HepG2 (cell line): ENCODE data around the gene BCAR3. TPM values are rescaled to one million over a fixed set of nuclear protein-coding genes. Genes with fewer than 3 reads are reported as not detected.

Source experiments
- AKAP8 ChIP-seq: sonication (generic); formaldehyde crosslinking; IDR thresholded peaks from 2 replicates; pipeline ENCODE4 v1.5.1; 2020; ENCODE audit warnings: mild to moderate bottlenecking, missing genetic modification reagents
- CC2D1A ChIP-seq: sonication (generic); formaldehyde crosslinking; IDR thresholded peaks from 2 replicates; pipeline ENCODE4 v1.8.1; 2023; ENCODE audit warnings: mild to moderate bottlenecking, missing genetic modification reagents
- DPF2 ChIP-seq: sonication (generic); formaldehyde crosslinking; IDR thresholded peaks from 2 replicates; pipeline ENCODE4 v1.4.0; 2020; ENCODE audit warnings: mild to moderate bottlenecking, low read depth, missing genetic modification reagents, borderline replicate concordance
- GFI1 ChIP-seq: sonication (generic); formaldehyde crosslinking; IDR thresholded peaks from 2 replicates; pipeline ENCODE4 v1.5.0; 2020; ENCODE audit warnings: missing genetic modification reagents, mild to moderate bottlenecking, borderline replicate concordance
- HNF1B ChIP-seq: sonication (generic); formaldehyde crosslinking; IDR thresholded peaks from 2 replicates; pipeline ENCODE4 v1.5.1; 2020; ENCODE audit warnings: mild to moderate bottlenecking, moderate library complexity, missing genetic modification reagents
- NCOA1 ChIP-seq: sonication (generic); formaldehyde crosslinking; IDR thresholded peaks from 2 replicates; pipeline ENCODE4 v1.9.0; 2021; ENCODE audit warnings: missing genetic modification reagents
- NFKB2 ChIP-seq: sonication (generic); formaldehyde crosslinking; IDR thresholded peaks from 2 replicates; pipeline ENCODE4 v1.4.0; 2020; ENCODE audit warnings: missing genetic modification reagents, borderline replicate concordance
- RERE ChIP-seq: IDR thresholded peaks from 2 replicates; pipeline ENCODE4 v1.6.1; 2016; ENCODE audit warnings: low read depth, missing genetic modification reagents, missing compliant biosample characterization
- RFX5 ChIP-seq: IDR thresholded peaks from 2 replicates; pipeline ENCODE4 v1.6.1; 2011; ENCODE audit warnings: low read depth, low read length, improper control_type of control experiment
- RFXAP ChIP-seq: sonication (generic); formaldehyde crosslinking; IDR thresholded peaks from 2 replicates; pipeline ENCODE4 v1.4.0; 2020; ENCODE audit warnings: missing genetic modification reagents, borderline replicate concordance
- RXRB ChIP-seq: IDR thresholded peaks from 2 replicates; pipeline ENCODE4 v1.6.1; 2016; ENCODE audit warnings: borderline replicate concordance, missing genetic modification reagents, missing compliant biosample characterization
- SMAD9 ChIP-seq: sonication (generic); formaldehyde crosslinking; IDR thresholded peaks from 2 replicates; pipeline ENCODE4 v1.5.1; 2020; ENCODE audit warnings: mild to moderate bottlenecking, missing genetic modification reagents
- SP5 ChIP-seq: IDR thresholded peaks from 2 replicates; pipeline ENCODE4 v1.6.1; 2016; ENCODE audit warnings: low read depth, borderline replicate concordance
- TBX3 ChIP-seq: fragments of 450-650 bp; IDR thresholded peaks from 2 replicates; pipeline ENCODE4 v1.6.1; 2017; ENCODE audit warnings: antibody characterized with exemption, mild to moderate bottlenecking, inconsistent platforms, borderline replicate concordance
- YEATS4 ChIP-seq: sonication (generic); formaldehyde crosslinking; IDR thresholded peaks from 2 replicates; pipeline ENCODE4 v1.4.0; 2020; ENCODE audit warnings: missing genetic modification reagents, borderline replicate concordance
- ZNF296 ChIP-seq: sonication (generic); formaldehyde crosslinking; conservative IDR thresholded peaks from 2 replicates; pipeline ENCODE4 v1.5.0; 2020; ENCODE audit warnings: mild to moderate bottlenecking, missing genetic modification reagents
- ZNF337 ChIP-seq: sonication (generic); formaldehyde crosslinking; IDR thresholded peaks from 2 replicates; pipeline ENCODE4 v1.5.1; 2020; ENCODE audit warnings: missing genetic modification reagents, low read depth, mild to moderate bottlenecking, borderline replicate concordance
- ZNF569 ChIP-seq: sonication (generic); formaldehyde crosslinking; IDR thresholded peaks from 2 replicates; pipeline ENCODE4 v1.5.0; 2020; ENCODE audit warnings: mild to moderate bottlenecking, missing genetic modification reagents, moderate library complexity, borderline replicate concordance
- ZNF703 ChIP-seq: sonication (generic); formaldehyde crosslinking; IDR thresholded peaks from 2 replicates; pipeline ENCODE4 v1.5.1; 2020; ENCODE audit warnings: missing genetic modification reagents, mild to moderate bottlenecking, moderate library complexity, borderline replicate concordance
- ZNF724P ChIP-seq: sonication (generic); formaldehyde crosslinking; IDR thresholded peaks from 2 replicates; pipeline ENCODE4 v1.8.0; 2022; ENCODE audit warnings: missing genetic modification reagents, borderline replicate concordance
- ZNF777 ChIP-seq: sonication (generic); formaldehyde crosslinking; IDR thresholded peaks from 2 replicates; pipeline ENCODE4 v1.4.0; 2020; ENCODE audit warnings: missing genetic modification reagents
- ZNF788 ChIP-seq: sonication (generic); formaldehyde crosslinking; IDR thresholded peaks from 2 replicates; pipeline ENCODE4 v1.5.0; 2020; ENCODE audit warnings: mild to moderate bottlenecking, missing genetic modification reagents, borderline replicate concordance
- ZNF792 ChIP-seq: IDR thresholded peaks from 2 replicates; pipeline ENCODE4 v1.6.1; 2016
- polyA plus RNA-seq, 8 experiments: library from polyadenylated mRNA; depleted of rRNA in 3 of 8; stranded (reverse) in 7 of 8; unstranded in 1 of 8; fragments of >200 nt; fragmentation: Illumina TruSeq in 4 of 8; extraction: Trizol in 4 of 8; gene quantifications; 2 replicates each; pipeline versions ENCODE4 v1.2.1 to v1.2.3, GENCODE V29; 2011 to 2016; ENCODE audit warnings: low read depth in 4 of 8, missing spikeins in 1 of 8, mixed read lengths in 1 of 8; ENCODE audit not compliant: insufficient read depth in 1 of 8
- total RNA-seq, 5 experiments: library from RNA; depleted of rRNA; stranded (reverse); fragments of >200 nt; fragmentation: Illumina TruSeq; extraction: Trizol; gene quantifications; 2 replicates each; pipeline ENCODE4 v1.2.3, GENCODE V29; 2016; ENCODE audit warnings: low read depth in 1 of 5

BCAR3 gene
- total and polyA plus RNA-seq, 2 of the 13 experiments (the other 11 are each of a cell fraction or from before 2014, with no cell fraction given), result 3.6 to 4.8 TPM

DNA sequence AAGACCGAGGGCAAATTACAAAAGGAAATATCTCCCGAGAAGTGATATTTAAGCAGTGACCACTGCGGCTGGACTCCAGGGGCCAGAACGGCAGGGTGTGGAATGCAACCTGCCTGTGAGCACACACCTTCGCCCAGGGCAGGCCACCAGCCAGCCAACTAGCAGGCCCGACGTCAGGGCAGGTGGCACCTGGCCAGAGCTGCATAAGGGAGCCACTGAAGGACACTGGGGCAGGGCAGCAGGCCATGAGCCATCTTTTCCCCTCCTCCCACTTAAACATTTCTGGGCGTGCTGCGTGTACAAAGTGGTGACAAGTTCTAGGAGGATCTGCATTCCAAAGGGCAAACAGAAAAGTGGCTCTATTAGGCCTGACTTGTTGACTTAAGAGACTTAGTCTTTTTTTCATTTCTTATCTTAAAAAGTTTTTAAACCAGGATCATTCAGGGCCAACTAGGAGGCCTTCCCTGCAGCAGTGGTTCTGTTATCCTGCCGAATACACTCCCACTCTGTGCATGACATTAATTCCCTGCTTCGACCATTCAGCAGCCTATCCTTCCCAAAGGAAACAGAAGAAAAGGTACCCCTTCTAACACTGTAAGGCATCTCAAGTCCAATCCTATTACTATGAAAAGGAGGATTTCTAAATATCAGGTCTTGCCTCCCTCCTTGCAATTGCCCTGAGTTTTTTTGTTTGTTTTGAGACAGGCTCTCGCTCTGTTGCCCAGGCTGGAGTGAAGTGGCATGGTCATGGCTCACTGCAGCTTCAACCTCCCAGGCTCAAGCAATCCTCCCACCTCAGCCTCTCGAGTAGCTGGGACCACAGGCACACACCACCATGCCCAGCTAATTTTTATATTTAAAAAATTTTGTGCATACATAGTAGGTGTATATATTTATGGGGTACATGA is 96.3 kb downstream of the BCAR3 start (continued):
- peak; percentile 69; the same call in 1 of the 2 replicates for TF ChIP-seq RERE (CRISPR knock-in tag)
- TF ChIP-seq DPF2 (CRISPR knock-in tag), result 0 out of 2 replicates have a peak, but pooled peaks have one; percentile 53
- TF ChIP-seq ZNF788, result no peak
- no peak for TF ChIP-seq SMAD9 (CRISPR knock-in tag)
- TF ChIP-seq TBX3, result no peak
- TF ChIP-seq NCOA1 (CRISPR knock-in tag), result no peak
- TF ChIP-seq CC2D1A, result no peak
- no peak for TF ChIP-seq RFX5
- peak; percentile 35; the same call in 1 of the 2 replicates for TF ChIP-seq AKAP8 (CRISPR knock-in tag)
- peak; percentile 73; the same call in 1 of the 2 replicates for TF ChIP-seq SP5
- no peak; the same call in 1 of the 2 replicates for TF ChIP-seq ZNF703 (CRISPR knock-in tag)
- TF ChIP-seq ZNF724P (CRISPR knock-in tag), result no peak
- no peak for TF ChIP-seq ZNF569 (CRISPR knock-in tag)
- TF ChIP-seq RFXAP (CRISPR knock-in tag), result peak; percentile 66; the same call in 1 of the 2 replicates
- peak; percentile 70; the same call in 1 of the 2 replicates for TF ChIP-seq RXRB
- peak; percentile 46; the same call in 1 of the 2 replicates for TF ChIP-seq GFI1 (CRISPR knock-in tag)
- TF ChIP-seq HNF1B (CRISPR knock-in tag), result 0 out of 2 replicates have a peak, but pooled peaks have one; percentile 61
- no peak for TF ChIP-seq NFKB2 (CRISPR knock-in tag)
- TF ChIP-seq YEATS4 (CRISPR knock-in tag), result peak; percentile 46; the same call in 1 of the 2 replicates
- TF ChIP-seq ZNF792 (CRISPR knock-in tag), result peak; percentile 64; the same call in 1 of the 2 replicates
- peak; percentile 72; the same call in 1 of the 2 replicates for TF ChIP-seq ZNF296
- no peak for TF ChIP-seq ZNF337 (CRISPR knock-in tag)
- TF ChIP-seq ZNF777, result 0 out of 2 replicates have a peak, but pooled peaks have one; percentile 38
